GM18505 (cell line): Measurements from ENCODE around the gene COL4A5.
"Not testable (repeated sequence)": the region's sequence is repeated elsewhere in the genome, so short reads cannot be mapped to it uniquely, and the experiment has no call there.

ENCODE experiments used
- ATAC-seq: cut with Tn5 transposase; IDR thresholded peaks from one replicate; pipeline ENCODE4 v1.9.1; 2021; ENCODE audit not compliant: unreplicated experiment
- POLR2A ChIP-seq: IDR thresholded peaks from 4 replicates; pipeline ENCODE4 v1.6.1; 2011; ENCODE audit warnings: borderline replicate concordance; ENCODE audit not compliant: insufficient read depth, insufficient read length; ENCODE audit errors: extremely low read depth

COL4A5 gene

DNA sequence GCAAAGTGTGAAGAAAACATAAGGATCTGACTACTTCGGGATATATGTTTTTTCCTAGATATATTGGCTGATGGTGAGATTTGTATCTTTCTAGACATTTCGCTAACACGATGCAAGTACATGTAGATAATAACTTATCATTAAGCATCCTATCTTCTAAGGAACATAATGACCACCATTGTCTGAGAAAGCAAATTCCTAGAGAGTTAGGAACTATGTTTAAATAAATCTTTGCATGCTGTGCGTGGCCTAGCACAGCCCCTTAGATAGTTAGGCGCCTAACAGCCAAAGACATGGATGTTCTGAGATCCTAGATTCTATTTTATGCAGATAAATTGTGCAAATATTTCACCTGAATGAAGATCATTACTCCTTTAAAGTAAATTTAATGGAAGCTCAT lies 4.4 kb upstream of the COL4A5 start:
- TF ChIP-seq POLR2A, result no peak
- ATAC-seq, result no peak

DNA sequence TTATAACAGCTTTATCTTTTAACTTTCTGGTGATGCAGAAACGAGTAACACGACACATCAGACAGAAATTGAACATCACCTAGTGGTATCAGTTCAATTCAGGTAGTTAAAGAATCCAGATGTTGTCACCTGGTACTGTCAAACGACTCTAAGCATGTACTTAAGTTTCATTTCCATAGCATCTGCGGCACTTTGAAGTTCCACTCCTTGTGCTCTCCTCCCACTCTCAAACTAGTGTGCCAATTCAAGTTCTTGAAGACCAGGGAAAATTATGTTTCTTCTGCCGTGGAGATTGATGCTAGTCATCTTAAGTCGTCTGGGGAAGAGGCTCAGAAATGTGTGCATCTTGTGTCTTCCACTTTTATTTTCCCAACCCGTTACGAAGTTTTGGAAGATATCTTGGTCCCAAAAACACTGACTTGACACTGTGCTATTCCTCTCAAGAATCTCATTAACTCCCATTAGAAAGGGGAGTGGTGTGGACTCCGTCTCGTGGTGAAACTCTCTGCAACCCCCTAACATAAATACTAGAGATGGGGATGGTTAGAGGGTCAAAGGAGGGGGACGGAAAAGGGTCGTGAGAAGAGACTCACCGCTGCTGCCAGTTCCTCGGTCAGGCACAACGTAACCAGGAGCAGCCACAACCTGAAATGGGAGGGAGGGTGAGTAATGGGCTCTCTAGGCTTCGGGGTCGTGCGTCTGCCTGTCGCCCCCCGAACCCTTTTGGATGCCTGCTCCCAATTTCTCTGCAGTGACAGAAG lies 2.1 kb upstream of the COL4A5 start:
- no peak for ATAC-seq
- TF ChIP-seq POLR2A, result no peak

DNA sequence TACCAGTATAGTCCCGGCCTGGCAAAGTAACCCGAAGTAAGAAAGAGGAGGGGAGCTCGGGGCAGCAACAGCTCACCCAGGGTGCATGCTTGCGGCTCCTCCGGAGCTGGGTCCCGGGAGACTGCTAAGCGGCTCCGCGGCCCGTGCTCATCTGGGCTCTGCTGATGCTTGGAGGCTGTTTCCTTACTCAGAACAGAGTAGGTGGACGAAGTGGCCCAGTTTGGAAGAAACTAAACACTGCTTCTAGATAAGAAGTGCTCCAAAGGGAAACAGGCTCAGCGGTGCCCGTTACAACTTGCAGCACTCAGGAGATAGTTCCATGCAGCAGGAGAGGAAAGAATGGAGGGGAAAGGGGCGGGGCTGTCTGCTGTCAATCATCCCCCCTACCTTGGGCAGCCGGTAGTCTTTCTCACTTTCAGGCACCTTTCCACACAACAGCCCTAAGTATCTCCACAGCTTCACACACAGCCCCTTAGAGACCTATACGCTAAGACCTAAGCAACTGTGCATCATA lies 1.5 kb upstream of the COL4A5 start, which contains the start of gene COL4A6:
Gene COL4A6, minus strand, starts transcription at position 313 of the 514 bp plus-strand sequence. Its CDS starts 226 bp downstream, at position 87.
- TF ChIP-seq POLR2A, result no peak
- ATAC-seq, result no peak

DNA sequence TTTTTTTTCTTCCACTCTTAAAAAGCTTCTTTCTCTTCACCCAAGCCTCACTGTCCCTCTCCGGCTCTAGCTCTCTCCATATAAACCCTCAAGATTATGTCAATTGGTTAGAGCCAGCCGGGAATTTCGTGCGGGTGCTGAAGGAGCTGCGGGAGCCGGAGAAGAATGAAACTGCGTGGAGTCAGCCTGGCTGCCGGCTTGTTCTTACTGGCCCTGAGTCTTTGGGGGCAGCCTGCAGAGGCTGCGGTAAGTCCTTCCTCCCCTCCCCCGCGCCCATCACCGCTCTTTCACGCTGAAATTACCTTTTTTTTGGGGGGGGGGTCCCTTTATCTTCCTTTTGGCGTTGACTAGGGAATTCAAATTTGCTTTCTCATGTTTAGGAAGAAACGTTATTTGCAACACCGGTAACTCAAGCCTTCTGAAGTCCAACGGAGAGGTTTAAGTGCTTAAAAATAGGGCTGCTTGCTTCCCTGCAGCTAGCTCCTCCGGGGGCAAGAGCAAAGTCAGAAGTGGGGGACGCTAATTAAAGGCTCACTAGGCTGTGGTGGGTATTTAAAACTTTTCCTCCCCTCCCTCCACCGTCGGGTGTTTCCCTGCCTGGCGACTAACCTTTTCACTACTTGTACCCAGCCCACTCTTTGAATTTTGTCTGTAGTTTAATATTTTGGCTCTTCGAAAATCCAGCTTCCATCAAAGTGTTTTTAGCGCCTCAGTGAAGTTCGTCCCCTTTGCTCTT lies 491 bp downstream of the COL4A5 start:
- TF ChIP-seq POLR2A, result no peak
- ATAC-seq, result no peak

DNA sequence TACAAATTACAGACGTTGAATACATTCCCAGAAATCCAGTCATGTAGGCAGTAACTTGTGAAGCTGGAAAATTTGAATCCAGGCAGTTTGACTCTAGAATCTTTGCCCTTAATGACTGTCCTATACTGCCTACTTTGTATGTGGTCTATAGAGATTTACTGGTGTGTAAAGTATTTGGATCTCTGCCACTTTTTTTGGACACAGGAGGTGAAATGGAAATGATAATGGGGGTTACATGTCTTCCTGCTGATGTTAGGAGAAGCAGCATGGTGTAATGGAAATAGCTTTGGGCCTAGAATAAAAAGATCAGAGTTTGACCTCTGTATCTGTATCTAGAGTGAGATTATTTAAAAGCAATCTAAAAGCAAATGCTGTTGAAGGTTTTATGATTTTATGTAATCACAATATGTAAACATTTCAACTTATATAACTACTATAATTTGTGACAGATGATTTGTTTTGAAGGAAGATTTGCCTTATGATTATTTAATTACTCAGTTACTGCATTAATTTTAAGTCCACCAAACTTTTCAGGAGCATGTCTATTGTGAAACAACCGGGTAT lies 3.3 kb downstream of the COL4A5 start:
- no peak for TF ChIP-seq POLR2A
- ATAC-seq, result no peak

DNA sequence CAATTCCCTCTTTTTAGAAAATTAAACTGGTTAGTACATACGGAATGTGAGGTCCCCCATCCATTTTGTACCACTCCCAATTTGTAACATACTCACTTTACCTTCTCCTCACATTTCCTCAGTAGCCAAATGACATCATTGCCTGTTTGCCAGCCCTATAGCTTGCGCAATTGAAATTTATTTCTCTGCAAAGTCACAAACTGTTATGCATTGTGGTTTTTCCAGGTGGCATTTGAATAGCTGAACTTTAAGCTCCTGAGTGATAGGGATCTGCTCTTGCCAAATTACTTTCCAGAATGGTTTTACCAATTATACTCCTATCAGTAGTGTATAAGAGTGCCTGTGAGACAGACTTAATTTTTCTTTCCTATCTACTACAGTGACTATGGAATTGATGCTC lies 7.7 kb downstream of the COL4A5 start:
- TF ChIP-seq POLR2A, result no peak

DNA sequence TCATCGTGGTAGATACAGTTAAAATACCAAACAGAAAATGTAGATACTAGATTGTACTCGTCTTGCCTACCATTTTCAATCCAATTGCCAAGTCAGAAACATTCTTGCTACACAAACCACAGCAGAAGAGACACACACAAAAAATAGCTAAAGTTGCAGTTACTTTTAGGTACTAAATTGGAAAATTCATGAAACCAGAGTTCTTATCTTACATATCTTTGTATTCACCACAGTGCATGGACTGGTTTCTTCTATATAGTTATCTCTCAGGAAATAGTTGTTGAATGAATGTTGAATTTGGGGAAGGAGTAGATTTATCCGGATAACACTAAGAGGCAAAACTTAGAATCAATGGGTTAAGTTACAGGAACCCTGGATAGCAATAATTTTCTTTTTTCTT lies 14.2 kb downstream of the COL4A5 start:
- no peak for TF ChIP-seq POLR2A
- ATAC-seq, result no peak

More for the DNA sequence above, 7.7 kb downstream of the COL4A5 start:
- ATAC-seq, result no peak

DNA sequence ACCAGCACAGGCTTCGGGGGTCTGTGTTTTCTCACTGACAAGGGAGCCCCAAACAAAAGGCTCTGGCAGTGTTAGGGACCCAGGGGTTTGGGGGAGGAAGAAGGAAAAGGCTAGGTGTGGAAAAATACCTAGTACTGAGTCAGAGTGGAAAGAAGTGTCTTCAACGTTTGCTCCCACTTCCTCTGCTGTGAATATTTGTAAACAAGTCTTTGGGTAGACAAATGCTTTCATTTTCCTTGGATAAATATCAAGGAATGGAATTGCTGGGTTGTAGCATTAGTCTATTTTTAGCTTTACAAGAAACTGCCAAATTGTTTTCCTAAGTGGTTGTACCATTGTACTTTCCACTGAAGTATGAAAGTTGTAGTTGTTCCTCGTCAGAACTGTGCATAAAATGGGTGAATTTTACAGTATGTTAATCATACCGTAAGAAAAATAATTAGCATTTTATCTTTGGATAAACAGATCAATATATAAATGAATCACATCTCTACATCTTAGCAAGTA lies 17.4 kb downstream of the COL4A5 start:
- no peak for TF ChIP-seq POLR2A
- no peak for ATAC-seq

DNA sequence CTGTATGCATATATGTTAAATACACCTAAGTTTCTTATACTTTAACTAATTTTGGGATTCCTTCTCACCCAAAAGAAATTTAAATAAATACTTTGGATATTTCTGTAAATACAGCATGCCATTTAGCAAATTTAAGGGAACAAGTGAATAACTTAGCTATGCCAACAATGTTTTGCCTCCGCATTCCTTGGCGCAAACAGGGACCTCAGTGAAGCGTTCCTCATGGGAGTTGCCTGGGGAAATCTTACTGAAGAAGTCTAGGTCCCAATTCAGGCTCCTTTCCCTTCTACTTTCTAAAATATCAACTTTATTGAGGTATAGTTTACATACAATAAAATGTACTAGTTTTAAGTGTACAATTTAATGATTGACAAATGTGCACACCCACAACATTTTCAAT lies 25.0 kb downstream of the COL4A5 start:
- ATAC-seq, result no peak
- TF ChIP-seq POLR2A, result no peak

DNA sequence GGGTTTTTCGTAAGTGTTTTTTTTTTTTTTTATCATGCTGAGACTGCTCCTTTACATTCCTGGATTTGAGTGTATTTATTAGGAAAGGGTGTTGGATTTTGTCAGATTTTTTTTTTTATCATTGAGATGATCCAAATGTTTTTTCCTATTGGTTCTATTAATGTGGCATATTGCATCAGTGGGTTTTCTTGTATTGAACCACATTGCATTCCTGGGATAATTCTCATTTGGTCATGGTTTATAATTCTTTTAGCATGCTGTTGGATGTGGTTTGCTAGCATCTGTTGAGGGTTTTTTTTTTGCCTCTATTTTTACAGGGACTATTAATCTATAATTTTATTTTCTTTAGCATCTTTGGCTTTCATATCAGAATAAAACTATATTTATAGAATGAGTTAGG lies 28.8 kb downstream of the COL4A5 start:
- TF ChIP-seq POLR2A, result no peak
- ATAC-seq, result no peak

DNA sequence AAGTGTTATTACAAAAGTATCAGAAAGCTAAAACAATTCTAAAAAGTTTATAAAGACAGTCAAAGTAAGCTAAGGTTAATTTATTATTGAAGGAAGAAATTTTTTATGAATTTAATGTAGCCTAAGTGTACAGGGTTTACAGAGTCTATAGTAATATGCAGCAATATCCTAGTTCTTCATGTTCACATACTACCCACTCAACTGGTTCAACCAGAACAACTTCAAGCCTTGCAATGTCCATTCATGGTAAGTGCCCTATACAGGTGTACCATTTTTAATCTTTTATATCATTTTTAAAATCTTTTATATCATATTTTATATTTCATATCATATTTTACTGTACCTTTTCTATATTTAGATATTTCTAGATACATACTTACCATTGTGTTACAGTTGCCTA lies 34.3 kb downstream of the COL4A5 start:
- ATAC-seq, result no peak
- no peak for TF ChIP-seq POLR2A

DNA sequence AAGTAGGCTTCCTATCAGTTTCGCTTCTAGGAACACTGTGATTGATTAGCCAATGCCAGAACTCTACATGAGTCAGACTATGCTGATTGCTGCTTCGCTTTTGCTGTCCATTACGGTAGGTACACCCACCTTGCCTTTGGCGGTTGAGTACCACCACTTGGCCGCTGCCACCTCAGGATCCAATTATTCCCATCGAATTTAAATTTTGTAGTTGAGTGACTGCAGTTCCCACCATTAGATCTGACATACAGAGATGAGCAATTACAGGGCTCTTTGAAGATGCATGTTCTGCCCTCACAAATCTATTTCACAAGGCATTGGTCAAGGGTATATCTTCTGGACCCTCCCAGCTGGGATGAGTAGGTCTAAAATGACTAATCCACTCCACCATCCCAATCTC lies 41.9 kb downstream of the COL4A5 start:
- not testable (repeated sequence) for ATAC-seq

DNA sequence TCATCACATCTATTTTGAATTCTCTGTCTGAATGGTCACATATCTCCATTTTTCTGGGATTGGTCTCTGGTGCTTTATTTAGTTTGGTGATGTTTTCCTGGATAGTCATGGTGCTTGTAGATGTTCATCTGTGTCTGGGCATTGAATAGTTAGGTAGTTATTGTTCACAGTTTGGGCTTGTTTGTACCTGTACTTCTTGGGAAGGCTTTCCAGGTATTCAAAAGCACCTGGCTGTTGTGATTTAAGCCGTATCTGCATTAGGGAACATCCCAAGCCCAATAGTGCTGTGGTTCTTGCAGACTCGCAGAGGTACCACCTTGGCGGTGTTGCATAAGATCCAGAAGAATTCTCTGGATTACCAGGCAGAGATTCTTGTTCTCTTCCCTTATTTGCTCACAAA lies 44.6 kb downstream of the COL4A5 start:
- TF ChIP-seq POLR2A, result no peak
- no peak for ATAC-seq
